ENCODE results near the gene MRPL39. TPM values are rescaled to one million over a fixed set of nuclear protein-coding genes. Genes with fewer than 3 reads are reported as not detected.
A peak's percentile ranks its signal among the peaks of the same experiment; 100 is the strongest.

Gene MRPL39
- total RNA-seq, 1 donor, result 39.3 TPM

DNA sequence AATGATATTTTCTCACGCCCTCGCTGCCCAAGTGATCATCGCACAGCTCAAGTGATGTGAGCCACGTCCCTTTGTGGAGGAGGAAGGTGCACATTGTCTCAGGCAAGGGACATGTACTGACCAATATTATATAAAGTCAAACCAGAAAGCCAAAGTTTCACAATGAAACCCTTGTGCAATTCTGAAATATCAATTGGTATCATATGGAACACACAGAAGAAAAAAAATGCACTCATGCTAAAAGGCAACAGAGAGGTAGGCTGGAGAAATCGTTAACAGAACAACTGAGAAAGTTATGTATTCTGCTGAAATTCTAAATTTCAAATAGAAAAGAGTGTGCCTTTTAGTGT, 33.6 kb upstream of the MRPL39 start:
- no peak overlapping the region for H3K4me3 ChIP-seq (ENCODE audit: low read depth, low read length)
- no peak for DNase-seq (ENCODE audit: low read depth)
- TF ChIP-seq, protein P1, sequence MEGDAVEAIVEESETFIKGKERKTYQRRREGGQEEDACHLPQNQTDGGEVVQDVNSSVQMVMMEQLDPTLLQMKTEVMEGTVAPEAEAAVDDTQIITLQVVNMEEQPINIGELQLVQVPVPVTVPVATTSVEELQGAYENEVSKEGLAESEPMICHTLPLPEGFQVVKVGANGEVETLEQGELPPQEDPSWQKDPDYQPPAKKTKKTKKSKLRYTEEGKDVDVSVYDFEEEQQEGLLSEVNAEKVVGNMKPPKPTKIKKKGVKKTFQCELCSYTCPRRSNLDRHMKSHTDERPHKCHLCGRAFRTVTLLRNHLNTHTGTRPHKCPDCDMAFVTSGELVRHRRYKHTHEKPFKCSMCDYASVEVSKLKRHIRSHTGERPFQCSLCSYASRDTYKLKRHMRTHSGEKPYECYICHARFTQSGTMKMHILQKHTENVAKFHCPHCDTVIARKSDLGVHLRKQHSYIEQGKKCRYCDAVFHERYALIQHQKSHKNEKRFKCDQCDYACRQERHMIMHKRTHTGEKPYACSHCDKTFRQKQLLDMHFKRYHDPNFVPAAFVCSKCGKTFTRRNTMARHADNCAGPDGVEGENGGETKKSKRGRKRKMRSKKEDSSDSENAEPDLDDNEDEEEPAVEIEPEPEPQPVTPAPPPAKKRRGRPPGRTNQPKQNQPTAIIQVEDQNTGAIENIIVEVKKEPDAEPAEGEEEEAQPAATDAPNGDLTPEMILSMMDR (IDR thresholded peaks at IDR 0.05; ENCODE audit: insufficient read depth, low read depth, low read length), result no peak

DNA sequence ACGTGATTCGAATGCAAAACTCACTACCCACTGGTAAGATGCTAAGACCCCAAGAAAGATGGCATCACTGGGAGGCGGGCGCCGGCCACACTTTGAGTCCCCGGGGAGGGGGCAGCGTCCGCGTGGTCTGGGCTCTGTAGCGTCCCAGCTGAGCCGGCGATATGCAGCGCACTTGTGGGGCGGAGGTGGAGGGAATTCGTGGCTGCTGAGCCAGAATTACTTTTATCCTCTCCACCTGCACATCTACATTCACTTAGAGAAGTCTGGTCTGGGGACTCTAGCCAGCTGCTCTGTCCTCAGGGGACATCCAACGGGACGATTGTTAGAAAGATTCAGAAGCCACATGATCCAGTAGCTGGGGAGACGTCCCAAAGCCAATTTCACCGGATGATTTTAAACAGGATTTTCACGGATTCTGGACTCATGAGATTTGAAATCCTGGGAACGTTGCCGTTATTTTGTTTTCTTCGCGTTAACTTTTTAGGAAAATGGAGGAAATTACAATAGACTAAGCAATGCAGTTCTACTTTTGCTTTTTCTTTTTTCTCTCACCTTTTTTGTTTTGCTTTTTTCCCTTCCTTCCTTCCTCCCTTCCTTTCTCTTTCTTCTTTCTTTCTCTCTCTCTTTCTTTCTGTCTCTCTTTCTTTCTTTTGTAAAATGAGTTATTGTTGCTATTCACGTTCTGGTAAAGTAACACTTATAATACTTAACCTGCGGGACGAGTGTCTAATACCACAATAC, 33.1 kb upstream of the MRPL39 start:
- no peak for DNase-seq (ENCODE audit: low read depth)
- TF ChIP-seq, protein P1 (IDR thresholded peaks at IDR 0.05; ENCODE audit: insufficient read depth, low read depth, low read length), result no peak
- peak overlapping the region; percentile 61 for H3K4me3 ChIP-seq (ENCODE audit: low read depth, low read length)

DNA sequence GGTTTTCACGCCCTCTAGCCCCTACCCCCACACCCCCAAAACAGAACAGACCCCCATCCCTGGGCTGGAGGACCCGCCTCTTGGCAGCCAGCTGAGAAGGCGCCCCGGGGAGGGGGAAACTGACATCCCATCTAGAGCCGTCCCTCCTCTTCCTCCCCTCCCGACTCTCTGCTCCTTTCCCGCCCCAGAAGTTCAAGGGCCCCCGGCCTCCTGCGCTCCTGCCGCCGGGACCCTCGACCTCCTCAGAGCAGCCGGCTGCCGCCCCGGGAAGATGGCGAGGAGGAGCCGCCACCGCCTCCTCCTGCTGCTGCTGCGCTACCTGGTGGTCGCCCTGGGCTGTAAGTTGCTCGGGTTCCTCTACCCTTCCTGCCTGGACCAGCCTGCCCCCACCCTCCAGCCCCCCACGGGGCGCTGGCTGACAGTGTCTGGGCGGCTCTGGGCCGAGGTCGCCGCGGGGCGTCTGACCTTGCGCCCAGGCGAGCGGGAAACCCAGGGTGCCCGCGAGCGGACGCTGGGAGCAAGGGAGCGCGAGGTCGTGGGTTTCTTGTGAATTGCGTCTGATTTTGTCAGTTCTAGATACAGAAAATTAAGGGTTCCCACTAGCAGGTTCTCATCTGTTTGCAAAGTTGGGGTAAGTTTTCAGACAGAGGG, 32.4 kb upstream of the MRPL39 start:
- peak; percentile 14 for DNase-seq (ENCODE audit: low read depth)
- TF ChIP-seq, protein P1 (IDR thresholded peaks at IDR 0.05; ENCODE audit: insufficient read depth, low read depth, low read length), result no peak
- H3K4me3 ChIP-seq (ENCODE audit: low read depth, low read length), result peak overlapping the region; percentile 61

DNA sequence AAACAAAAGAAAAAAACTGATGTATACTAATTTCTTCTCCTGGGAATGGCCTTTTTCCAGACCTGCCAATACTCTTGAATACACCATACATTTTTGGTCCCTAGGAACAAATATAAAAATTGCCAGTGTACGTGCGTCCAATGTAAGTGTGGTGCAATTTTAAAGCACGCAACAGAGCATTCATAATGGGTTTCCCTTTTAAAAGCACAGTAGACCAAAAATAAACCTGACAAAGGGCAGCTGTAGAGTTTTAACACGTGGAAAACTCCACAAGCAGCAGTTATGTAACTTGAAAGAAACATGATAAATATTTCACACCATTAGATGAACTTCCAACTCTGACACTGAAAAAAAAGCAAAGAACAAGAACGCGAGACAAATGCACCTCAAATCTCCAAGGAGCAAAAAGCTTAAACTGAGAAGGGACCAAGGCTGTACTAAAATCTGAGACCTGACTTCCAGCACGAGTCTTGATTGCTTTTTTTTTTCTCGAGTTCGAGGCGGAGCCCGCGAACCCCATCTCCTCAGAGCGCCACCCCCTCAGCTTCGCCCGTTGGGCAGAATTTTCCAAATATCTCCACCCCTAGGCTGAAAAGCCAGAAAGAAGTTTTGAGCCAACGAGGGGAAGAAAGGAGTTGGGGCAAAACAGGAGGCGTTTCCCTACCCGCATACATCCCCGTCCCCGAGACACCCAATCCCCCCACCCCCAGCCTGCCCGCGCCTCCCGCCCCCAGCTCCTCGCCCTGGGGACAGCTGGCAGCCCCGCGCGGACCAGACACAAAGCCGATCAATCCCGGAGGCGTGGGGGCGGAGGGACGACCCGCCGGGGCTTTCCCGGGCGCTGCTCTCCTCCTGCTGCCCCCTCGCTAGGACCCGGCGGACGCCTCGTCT, 31.6 kb upstream of the MRPL39 start, which contains the start of gene JAM2:
Gene JAM2 (plus strand): TSS at position 599 of the 891 bp plus-strand sequence. CDS start 564 bp downstream, outside the sequence.
- TF ChIP-seq, protein P1 (IDR thresholded peaks at IDR 0.05; ENCODE audit: insufficient read depth, low read depth, low read length), result no peak
- H3K4me3 ChIP-seq (ENCODE audit: low read depth, low read length), result peak within 1 kb of the TSS; percentile 61
- peak; percentile 70 for DNase-seq (ENCODE audit: low read depth)

DNA sequence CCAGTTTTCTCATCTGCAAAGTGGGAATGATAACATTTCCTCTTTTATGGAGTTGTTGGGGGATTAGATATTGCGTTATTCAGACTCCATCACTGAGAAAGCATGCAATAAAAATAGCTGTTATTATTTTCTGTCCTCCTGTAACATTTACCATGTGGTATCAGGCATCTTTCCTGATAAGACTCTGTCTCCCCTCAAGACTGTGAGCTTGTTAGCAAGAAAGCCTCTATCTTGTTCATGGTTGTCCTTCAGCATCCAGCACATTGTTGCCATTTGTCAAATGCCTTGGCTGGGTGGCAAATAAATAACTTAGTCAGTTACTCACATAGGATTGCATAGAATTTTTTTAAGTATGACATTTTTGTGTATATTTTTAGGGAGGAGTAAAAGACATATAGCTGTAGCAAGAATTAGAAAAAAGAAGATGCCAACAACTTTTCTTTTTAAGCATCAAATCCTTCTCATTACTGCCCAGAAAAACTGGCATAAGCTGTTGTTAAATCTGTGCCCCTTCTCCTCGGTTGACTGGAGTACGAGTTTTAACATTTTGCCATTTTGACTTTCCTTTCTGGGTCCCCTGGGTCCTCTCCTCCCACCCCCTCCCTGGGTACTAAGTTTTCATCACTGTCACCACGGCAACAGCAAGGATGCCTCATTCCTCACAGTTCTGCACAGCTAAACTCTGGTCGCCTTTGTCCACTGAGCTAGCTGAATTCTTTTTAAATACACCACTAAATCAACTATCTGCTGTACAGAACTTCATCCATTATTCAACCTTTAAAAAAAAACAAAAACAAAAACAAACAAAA, 30.8 kb upstream of the MRPL39 start:
- TF ChIP-seq, protein P1 (IDR thresholded peaks at IDR 0.05; ENCODE audit: insufficient read depth, low read depth, low read length), result no peak
- H3K4me3 ChIP-seq (ENCODE audit: low read depth, low read length), result no peak overlapping the region
- peak; percentile 59 for DNase-seq (ENCODE audit: low read depth)

DNA sequence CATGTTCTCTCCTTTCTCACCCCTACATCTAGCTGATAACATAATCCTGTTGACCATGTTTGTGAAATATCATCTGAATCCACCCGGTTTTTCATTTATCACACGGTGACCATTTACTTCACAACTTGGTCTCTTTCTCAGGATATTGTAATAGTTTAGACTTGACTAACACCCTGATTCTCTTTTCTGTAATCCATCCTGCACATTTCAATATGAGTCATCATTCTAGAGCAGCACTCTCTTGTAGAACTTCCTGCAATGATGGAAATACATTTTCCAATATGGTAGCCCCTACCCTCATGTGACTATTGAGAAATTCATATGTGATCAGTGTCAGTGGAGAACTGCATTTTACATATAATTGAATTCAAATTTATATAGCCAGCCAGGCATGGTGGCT, 29.4 kb upstream of the MRPL39 start:
- DNase-seq (ENCODE audit: low read depth), result no peak
- no peak overlapping the region for H3K4me3 ChIP-seq (ENCODE audit: low read depth, low read length)
- TF ChIP-seq, protein P1 (IDR thresholded peaks at IDR 0.05; ENCODE audit: insufficient read depth, low read depth, low read length), result no peak
